HG03045 (cell line): ENCODE results near the gene PRKN.
"Not testable (repeated sequence)": the region's sequence is repeated elsewhere in the genome, so short reads cannot be mapped to it uniquely, and the experiment has no call there.

Experiments used
- ATAC-seq: cut with Tn5 transposase; IDR thresholded peaks from one replicate; pipeline ENCODE4 v1.9.1; 2021; ENCODE audit warnings: mild to moderate bottlenecking, moderate library complexity; ENCODE audit not compliant: unreplicated experiment

PRKN gene

GRCh38 chr6:161542346-161542980 is 1185.1 kb downstream of the PRKN start:
- ATAC-seq: no peak

- no peak for ATAC-seq
Observed at GRCh38 chr6:161540532-161540931, 1187.0 kb downstream of the PRKN start.

- ATAC-seq: no peak
Observed at GRCh38 chr6:161536224-161536630, 1191.3 kb downstream of the PRKN start.

GRCh38 chr6:161534264-161534873 is 1193.2 kb downstream of the PRKN start:
- ATAC-seq: no peak

DNA sequence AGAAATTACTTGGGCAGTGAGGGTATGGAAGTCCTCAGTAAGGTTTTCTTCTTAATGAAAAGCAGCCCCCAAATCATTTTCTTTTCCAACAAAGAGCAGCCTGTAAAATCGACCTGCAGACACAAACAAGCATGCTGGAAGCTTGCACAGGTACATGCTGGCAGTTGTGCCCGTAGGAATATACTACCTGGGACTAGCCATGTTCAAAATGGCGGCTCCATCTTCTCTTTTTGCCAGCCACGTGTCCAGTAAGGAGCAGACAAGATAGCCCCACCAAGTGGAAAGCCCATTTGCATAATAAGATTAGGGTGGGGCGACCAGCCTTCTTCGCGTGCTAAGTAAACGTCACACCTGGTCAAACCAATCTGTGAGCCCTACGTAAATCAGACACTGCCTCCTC is 1194.3 kb downstream of the PRKN start:
- ATAC-seq: no peak

DNA sequence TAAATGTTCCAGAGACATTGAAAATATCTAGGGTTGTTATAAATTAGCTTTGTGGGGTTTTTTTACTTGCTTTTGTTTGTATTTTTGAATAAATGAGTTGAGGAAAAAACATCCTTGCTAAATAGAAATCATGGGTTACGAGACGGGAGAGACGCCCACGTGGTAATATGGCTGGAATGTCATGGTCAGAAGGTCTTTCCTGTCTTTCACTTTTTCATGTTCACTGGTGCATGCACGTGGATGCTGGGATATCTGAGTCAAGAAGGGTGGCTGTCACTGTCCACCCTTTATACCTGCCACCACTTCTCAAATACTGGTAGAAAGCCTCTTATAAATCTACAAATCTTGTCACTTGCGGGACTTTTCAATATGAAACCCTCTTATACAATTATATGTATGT is 1195.0 kb downstream of the PRKN start:
- no peak for ATAC-seq

- ATAC-seq: no peak
Observed at GRCh38 chr6:161526794-161527193, 1200.8 kb downstream of the PRKN start.

DNA sequence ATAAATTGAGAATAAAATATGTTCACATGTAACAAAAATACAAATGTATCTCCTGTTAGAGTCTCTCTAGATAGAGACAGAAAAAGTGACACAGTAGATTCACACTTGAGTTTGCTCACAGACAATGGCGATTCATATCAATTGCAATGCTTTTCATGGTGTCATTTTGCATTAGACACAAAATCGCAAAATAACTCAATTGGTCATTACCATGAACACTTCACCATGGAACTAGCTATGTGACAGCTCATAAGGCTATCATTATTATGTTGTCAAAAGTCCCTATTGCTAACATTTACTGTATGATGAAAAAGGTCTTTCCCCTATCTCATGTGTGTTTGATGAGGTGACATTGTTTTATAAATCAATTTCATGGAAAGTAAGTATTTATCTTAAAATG is 1204.2 kb downstream of the PRKN start:
- no peak for ATAC-seq

- ATAC-seq: no peak
Observed at GRCh38 chr6:161522276-161522675, 1205.3 kb downstream of the PRKN start.

DNA sequence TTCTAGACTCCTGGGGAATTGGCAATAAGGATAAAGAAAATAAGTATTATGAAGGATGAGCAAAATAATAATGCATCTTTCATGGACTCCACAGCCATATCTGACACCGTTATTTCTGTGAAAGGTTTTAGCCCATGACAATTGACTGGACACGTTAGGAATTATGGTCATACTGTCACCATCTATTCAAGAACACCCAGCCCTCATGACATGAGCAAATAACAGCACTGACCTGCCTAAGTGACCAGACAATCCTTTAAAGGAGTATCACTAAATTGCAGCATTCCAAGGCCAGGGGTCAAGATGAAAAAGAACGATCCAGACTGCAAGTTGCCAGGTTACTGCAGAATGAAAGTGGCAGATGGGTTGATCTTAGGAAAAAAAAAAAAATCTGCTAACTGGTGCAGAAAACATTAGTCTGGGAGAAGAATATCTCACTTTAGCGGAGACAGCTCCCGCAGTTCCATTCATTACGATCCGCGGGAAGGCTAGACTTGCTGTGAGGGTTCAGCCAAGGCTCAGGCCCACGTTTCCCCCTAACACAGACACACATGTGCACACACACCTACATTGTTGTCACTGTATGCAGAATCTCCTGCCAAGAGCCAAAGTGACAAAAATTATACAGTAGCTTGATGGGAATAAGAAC is 1216.0 kb downstream of the PRKN start:
- no peak for ATAC-seq

GRCh38 chr6:161508341-161508740 is 1219.2 kb downstream of the PRKN start:
- no peak for ATAC-seq

GRCh38 chr6:161507375-161507774 is 1220.2 kb downstream of the PRKN start:
- ATAC-seq: no peak

GRCh38 chr6:161503570-161503969 is 1224.0 kb downstream of the PRKN start:
- no peak for ATAC-seq

GRCh38 chr6:161498881-161499280 is 1228.7 kb downstream of the PRKN start:
- no peak for ATAC-seq

GRCh38 chr6:161498359-161498758 is 1229.2 kb downstream of the PRKN start:
- no peak for ATAC-seq

- no peak for ATAC-seq
Observed at GRCh38 chr6:161496941-161497340, 1230.6 kb downstream of the PRKN start.

DNA sequence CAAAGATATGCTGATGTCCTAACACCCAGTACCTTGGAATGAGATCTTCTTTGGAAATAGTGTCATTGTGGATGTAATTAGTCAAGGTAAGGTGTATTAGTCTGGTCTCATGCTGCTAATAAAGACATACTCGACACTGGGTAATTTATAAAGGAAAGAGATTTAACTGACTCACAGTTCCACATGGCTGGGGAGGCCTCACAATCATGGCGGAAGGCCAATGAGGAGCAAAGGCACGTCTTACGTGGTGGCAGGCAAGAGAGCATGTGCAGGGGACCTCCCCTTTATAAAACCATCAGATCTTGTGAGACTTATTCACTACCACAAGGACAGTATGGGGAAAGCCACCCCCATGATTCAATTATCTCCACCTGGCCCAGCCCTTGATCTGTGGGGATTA is 1231.3 kb downstream of the PRKN start:
- ATAC-seq: not testable (repeated sequence)

- ATAC-seq: no peak
Observed at GRCh38 chr6:161494566-161494965, 1233.0 kb downstream of the PRKN start.

DNA sequence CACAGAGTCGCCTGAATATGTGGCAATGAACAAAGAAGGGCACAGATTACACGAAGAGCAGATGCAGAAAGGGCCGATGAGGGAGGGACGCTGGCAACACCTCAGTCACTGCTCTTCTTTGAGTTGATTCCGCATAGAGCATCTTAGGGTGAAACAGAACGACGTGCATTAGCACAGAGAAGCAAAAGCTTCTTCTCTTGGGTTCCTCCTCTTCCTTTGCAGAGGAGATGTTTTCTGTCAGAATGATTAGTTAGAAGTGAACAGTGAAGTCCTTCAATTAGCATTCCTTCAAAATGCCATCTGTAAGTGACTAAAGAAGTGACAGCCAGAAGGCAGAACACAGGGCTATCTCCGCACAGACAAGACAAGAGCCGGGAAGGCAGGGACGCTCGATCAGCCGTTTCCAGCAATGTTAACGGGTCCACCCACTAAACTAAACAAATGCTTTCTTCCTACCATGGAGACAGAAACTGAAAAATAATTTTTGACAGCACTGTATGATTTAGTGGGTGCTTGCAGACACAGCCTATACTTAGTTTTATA is 1233.9 kb downstream of the PRKN start:
- ATAC-seq: no peak

DNA sequence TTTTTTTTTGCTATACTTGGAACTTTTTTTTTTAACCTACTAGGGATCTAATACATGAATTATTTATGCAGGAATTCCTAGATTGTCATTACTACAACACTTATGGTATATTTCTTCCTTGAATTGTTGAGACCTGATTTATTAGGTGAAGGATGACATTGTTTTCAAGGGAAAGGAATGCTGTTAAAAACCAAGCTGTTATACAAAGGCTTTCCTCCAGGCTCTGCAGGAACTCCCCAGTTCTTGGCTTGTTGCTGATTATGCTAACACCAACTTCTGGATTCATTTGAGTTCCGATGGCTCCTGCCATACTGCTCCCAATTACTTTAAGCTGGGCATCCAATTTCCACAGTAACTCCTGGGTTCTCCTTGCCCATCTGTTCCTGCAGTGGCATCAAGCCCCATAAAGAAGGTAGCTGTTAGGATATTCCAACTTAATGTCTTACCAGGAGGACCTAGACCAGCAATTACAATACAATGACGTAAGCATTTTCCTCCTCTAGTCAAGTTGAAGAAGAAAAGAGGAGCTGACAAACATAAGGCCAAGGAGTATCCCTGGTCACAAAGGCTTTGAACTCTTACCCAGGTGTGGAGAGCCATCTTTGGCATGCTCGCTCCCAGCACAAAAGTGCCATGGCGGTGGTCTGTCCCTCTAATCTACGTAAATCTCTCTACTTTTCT is 1237.8 kb downstream of the PRKN start:
- ATAC-seq: no peak

GRCh38 chr6:161487694-161488093 is 1239.9 kb downstream of the PRKN start:
- ATAC-seq: no peak

- ATAC-seq: no peak
Observed at GRCh38 chr6:161487217-161487531, 1240.4 kb downstream of the PRKN start.
